Inferior parietal cortex (tissue), 1 donor: Measurements from ENCODE around the gene PRR15L.
"Not testable (repeated sequence)": the region's sequence is repeated elsewhere in the genome, so short reads cannot be mapped to it uniquely, and the experiment has no call there.

Experiments used
- DNase-seq: peaks from one replicate; pipeline ENCODE4 v3.0.0-alpha.2; 2016; ENCODE audit errors: extremely low spot score

The PRR15L gene

DNA sequence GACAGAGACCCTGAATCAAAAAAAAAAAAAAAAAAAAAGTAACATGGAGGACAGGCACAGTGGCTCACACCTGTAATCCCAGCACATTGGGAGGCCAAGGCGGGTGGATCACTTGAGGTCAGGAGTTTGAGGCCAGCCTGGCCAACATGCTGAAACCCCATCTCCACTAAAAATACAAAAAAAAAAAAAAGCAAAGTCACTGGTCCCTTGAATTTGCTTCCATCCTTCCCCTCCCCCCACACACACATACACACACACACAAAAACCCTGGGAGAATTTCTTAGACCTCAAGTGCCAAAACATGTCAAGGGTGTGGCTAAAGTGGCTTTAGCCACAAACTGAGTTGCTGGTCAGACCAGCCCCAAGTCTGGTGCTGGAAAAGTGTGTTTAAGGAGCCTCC is 30.8 kb upstream of the PRR15L start:
- not testable (repeated sequence) for DNase-seq

DNA sequence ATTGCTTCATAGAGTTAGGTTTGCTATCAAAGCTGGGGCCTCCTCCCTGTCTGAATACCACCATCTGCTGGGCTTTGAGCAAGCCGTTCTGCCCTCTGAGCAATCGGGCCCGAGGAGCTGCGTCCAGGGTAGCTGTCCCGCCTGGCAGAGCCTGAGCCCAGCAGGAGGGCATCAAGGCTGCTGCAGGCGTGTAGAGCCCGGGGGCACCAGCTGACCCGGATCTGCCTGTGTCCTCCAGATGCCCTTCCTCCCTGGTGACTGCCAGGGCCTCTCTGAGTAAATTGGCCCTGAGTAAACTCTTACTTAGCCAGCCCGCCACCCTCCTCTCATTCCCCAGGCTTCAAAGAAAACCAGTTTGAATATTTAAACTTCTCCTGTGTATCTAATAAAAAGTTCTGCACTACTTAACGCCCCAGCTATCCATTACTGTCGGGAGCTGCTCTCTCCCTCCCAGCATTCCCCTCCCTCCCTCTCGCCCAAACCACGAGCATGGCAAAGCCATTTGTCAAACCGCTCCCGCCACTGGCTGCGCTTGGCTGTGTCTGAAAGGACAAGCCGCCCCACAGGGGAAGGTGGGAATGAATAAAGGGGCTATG is 29.7 kb upstream of the PRR15L start:
- no peak for DNase-seq

DNA sequence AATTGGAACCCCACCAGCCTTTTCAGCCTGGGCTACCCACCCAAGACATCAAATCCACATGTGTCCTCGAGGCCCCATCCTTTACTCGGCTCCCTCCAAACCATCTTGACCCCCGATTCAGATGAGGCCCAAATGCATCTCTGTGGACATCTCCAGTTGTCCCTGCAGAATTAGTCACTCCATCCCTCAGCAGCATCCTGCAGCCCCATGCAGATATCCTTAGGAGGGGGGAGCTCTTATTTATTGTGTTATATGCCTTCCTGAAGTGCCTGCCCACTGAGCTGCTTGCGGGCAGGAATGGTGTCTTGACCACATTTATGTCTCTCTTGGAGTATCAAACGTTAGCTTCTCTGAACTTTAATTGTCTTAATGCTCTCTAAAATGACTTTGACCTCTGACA is 28.8 kb upstream of the PRR15L start:
- no peak for DNase-seq

GRCh38 chr17:47983492-47984223 is 26.0 kb upstream of the PRR15L start:
- DNase-seq, result no peak

DNA sequence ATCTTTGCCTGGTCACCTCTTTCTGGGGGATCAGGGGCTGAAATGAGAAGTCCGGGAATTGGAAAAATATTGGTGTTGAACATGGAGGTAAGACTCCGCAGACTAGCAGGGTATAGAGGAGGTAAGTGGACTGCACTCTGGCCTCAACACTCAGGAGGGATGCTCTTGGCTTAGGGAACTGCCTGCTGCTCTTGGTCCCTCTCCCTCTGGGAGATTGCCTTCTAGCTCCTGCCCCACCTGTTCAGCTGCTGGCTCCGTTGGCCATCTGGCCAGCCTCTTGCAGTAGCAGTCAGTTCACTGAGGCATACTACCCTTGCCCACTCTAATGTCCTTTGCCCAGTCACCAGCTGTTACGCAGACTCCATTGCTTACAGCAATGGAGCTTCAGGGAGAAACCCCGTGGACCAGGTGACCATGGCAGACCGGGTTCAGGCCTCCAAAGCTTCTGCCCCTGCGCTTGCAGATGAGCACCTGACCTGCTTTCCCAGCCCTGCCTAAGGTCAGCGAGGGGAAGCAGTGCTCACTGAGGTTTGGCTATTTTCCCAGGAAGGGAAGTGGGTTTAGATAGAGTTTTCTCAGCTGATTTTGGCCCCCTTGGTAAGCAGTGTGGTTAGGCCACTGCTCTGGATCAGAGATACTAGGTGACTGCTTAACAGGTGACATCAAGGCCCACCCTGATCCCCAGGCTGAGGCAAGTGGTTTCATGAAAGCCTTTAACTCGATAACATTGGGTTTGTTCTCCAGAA is 25.1 kb upstream of the PRR15L start:
- no peak for DNase-seq

GRCh38 chr17:47982091-47982617 is 24.5 kb upstream of the PRR15L start:
- DNase-seq, result no peak

- no peak for DNase-seq
Observed at GRCh38 chr17:47981462-47981861, 23.8 kb upstream of the PRR15L start.

GRCh38 chr17:47980541-47980940 is 22.9 kb upstream of the PRR15L start:
- DNase-seq, result no peak

GRCh38 chr17:47978324-47978723 is 20.6 kb upstream of the PRR15L start:
- peak; percentile 67 for DNase-seq

- DNase-seq, result no peak
Observed at GRCh38 chr17:47975823-47976205, 18.1 kb upstream of the PRR15L start.

DNA sequence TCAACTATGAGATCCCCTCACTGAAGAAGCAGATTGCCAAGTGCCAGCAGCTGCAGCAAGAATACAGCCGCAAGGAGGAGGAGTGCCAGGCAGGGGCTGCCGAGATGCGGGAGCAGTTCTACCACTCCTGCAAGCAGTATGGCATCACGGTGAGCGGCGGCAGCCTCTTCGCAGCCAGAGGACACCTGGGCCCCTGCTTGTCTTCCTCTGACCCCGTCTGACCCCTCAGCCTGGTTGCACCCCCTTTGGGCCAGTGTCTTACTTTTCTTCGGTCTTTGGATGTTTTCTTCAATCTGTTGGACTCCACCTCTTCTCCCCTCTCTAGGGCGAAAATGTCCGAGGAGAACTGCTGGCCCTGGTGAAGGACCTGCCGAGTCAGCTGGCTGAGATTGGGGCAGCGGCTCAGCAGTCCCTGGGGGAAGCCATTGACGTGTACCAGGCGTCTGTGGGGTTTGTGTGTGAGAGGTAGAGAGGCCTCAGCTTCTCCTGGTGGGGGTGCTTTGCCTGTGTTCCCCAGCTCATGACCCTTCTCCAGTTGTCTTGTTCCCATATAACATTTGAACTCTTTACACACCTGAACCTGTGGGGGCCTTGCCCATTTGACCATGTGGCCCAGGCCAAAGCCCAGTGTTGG is 17.6 kb upstream of the PRR15L start:
- DNase-seq, result no peak

GRCh38 chr17:47973541-47973940 is 15.9 kb upstream of the PRR15L start:
- no peak for DNase-seq

DNA sequence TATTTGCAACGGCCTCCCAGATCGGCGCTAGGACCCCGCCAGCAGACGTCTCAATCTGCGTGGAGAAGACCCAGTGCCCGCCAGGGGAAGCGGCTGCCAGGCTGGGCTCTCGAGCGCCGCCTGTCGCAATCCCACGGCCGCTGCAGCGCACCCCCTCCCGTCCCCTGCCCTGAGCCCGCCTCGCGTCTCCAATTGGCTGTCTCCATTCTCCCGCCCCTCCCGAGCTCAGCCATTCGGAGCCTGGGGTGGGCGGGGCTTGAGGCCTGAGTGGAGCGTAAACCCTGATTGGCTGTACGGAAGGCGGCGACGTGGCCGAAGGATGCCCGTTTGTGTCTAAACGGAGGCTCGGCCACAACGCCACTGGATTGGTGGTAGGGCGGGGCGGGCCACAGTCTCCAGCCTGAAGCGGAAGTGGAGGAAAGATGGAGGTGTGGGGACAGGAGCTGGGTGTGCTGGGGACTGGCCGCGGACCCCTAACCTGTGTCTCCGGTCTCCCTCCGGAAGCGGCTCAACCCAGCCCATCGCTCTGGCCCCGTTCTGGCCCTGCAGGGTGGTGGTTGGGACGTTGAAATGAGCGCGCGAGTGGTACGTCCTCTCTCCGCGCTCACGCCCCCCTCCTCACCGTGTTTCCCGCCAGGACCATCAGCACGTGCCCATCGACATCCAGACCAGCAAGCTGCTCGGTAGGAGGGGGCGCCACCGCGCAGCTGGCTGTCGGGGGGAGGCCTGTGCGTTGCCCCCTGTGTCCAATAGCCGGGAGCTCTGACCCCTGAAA is 13.2 kb upstream of the PRR15L start, which contains the start of gene CDK5RAP3:
Gene CDK5RAP3, plus strand, starts transcription at position 389 of the 775 bp plus-strand sequence. Its CDS starts 34 bp downstream, at position 423.
- peak; percentile 99 for DNase-seq

GRCh38 chr17:47969930-47970724 is 12.4 kb upstream of the PRR15L start:
- no peak for DNase-seq

DNA sequence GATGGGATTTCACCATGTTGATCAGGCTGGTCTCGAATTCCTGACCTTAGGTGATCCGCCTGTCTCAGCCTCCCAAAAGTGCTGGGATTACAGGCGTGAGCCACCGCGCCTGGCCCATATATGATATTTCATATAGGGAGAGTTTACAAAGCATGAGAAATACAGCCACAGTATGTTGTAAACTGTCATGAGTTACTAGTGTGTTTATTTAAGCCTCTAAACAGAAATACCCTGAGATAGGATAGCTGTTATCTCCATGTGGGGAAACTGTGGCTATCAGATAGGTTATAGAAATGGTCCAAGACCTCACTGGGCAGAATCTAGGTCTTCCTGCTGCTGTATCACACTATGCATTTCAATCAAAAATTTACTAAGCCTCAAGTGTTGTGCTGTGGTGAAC is 11.2 kb upstream of the PRR15L start:
- no peak for DNase-seq

GRCh38 chr17:47967607-47968252 is 10.0 kb upstream of the PRR15L start:
- DNase-seq, result no peak

- no peak for DNase-seq
Observed at GRCh38 chr17:47966079-47966519, 8.4 kb upstream of the PRR15L start.

- DNase-seq, result no peak
Observed at GRCh38 chr17:47964856-47965255, 7.2 kb upstream of the PRR15L start.

DNA sequence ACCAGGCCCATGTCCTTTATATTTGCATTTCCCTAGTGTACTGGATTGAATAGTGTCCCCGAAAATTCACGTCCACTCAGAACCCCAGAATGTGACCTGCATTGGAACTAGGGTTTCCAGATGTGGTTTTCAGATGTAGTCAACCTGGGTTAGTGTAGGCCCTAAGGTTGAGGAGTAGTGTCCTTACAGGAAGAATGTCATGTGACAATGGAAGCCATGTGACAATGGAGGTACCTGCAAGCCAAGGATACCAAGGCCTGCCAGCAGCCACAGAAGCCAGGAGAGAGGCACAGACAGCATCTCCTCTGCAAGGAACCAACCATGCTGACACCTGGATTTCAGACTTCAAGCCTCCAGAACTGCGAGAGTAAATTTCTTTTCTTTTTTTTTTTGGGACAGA is 5.2 kb upstream of the PRR15L start:
- DNase-seq, result no peak

DNA sequence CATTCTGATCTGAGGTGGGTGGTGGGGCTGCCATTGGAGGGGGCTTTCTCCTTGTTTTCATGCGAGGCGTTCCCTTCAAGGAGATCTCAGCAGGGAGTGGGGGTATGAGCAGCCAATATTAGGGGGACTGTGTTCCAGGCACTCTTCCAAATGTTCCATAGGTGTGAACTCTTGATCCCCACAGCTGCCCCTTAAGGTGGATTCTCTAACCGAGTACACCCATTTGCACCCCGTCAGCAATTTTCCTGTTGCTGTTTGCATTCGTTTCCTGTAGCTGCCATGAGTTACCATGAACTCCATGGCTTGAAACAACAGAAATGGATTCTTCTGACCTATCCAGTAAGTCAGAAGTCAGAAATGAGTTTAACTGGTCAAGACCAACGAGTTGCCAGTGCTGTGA is 3.7 kb upstream of the PRR15L start:
- no peak for DNase-seq
